ENCODE measurements around the gene EGFL6. TPM values are rescaled to one million over a fixed set of nuclear protein-coding genes. Genes with fewer than 3 reads are reported as not detected.

Gene EGFL6
- total RNA-seq, 1 experiment from 2014 or later = not detected

DNA sequence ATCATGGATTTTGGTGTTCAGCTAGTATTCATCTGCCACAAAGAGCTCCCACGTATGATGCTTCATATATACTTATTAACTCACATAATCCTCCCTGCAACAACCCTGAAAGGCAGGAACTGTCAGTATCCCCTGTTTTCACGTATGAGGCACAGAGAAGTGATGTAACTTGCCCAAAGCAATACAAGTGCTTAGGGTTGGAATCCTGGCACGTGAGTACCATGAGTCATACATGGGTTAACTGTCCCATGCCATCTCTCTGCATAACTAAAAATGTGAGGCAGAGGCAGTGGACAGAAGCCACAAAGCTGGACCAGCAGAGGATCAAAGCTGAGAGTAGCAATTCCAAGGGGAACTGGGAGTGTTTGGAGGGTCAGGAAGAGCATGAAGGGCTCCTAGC, 35.7 kb upstream of the EGFL6 start:
- no peaks in the 10 kb centered on the region for H3K9me3 ChIP-seq (ENCODE audit: control insufficient read depth, insufficient read depth, low read depth, low read length)
- no peak for TF ChIP-seq POLR2AphosphoS5 (IDR thresholded peaks at IDR 0.05; ENCODE audit: low read depth, low read length)
- TF ChIP-seq, protein P1, sequence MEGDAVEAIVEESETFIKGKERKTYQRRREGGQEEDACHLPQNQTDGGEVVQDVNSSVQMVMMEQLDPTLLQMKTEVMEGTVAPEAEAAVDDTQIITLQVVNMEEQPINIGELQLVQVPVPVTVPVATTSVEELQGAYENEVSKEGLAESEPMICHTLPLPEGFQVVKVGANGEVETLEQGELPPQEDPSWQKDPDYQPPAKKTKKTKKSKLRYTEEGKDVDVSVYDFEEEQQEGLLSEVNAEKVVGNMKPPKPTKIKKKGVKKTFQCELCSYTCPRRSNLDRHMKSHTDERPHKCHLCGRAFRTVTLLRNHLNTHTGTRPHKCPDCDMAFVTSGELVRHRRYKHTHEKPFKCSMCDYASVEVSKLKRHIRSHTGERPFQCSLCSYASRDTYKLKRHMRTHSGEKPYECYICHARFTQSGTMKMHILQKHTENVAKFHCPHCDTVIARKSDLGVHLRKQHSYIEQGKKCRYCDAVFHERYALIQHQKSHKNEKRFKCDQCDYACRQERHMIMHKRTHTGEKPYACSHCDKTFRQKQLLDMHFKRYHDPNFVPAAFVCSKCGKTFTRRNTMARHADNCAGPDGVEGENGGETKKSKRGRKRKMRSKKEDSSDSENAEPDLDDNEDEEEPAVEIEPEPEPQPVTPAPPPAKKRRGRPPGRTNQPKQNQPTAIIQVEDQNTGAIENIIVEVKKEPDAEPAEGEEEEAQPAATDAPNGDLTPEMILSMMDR (IDR thresholded peaks at IDR 0.05) = no peak
- TF ChIP-seq, protein P2, sequence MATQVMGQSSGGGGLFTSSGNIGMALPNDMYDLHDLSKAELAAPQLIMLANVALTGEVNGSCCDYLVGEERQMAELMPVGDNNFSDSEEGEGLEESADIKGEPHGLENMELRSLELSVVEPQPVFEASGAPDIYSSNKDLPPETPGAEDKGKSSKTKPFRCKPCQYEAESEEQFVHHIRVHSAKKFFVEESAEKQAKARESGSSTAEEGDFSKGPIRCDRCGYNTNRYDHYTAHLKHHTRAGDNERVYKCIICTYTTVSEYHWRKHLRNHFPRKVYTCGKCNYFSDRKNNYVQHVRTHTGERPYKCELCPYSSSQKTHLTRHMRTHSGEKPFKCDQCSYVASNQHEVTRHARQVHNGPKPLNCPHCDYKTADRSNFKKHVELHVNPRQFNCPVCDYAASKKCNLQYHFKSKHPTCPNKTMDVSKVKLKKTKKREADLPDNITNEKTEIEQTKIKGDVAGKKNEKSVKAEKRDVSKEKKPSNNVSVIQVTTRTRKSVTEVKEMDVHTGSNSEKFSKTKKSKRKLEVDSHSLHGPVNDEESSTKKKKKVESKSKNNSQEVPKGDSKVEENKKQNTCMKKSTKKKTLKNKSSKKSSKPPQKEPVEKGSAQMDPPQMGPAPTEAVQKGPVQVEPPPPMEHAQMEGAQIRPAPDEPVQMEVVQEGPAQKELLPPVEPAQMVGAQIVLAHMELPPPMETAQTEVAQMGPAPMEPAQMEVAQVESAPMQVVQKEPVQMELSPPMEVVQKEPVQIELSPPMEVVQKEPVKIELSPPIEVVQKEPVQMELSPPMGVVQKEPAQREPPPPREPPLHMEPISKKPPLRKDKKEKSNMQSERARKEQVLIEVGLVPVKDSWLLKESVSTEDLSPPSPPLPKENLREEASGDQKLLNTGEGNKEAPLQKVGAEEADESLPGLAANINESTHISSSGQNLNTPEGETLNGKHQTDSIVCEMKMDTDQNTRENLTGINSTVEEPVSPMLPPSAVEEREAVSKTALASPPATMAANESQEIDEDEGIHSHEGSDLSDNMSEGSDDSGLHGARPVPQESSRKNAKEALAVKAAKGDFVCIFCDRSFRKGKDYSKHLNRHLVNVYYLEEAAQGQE (IDR thresholded peaks at IDR 0.05; ENCODE audit: insufficient read depth in 1 of 2, low read depth in 2 of 2, low read length in 1 of 2) = no peak
- TF ChIP-seq TCF7L2 (IDR thresholded peaks at IDR 0.05; ENCODE audit: low read depth, low read length) = no peak
- no peak for TF ChIP-seq SIN3A (IDR thresholded peaks at IDR 0.05; ENCODE audit: borderline replicate concordance, insufficient read depth, low read depth, low read length)
- ChIA-PET CTCF (no interaction called here), POLR2A (no interaction called here)
- DNase-seq (ENCODE audit: low read depth, low spot score) (no peak), ATAC-seq (no peak)
- H3K27ac ChIP-seq (ENCODE audit: low read length) = no peak overlapping the region
- in situ Hi-C loops (cut with HindIII; ENCODE audit: low pct_unique_long_range_greater_than_20kb, low sequenced_read_pairs) = no loop called here
- no TSS peak for BruUV-seq (replicated peaks)
- intact Hi-C loops (cut with micrococcal nuclease; ENCODE audit: unreplicated experiment) = no loop called here
- no peaks in the 10 kb centered on the region for H3K27me3 ChIP-seq (ENCODE audit: control insufficient read depth, insufficient read depth, low read length)
- no peak overlapping the region for H3K4me3 ChIP-seq (ENCODE audit: low read depth in 2 of 2, low read length in 2 of 2)
- H3K4me1 ChIP-seq (ENCODE audit: control insufficient read depth, insufficient read depth, low read length) = no peaks in the 10 kb centered on the region
- H3K36me3 ChIP-seq (ENCODE audit: control insufficient read depth, insufficient read depth, low read length) = no peaks in the 10 kb centered on the region

DNA sequence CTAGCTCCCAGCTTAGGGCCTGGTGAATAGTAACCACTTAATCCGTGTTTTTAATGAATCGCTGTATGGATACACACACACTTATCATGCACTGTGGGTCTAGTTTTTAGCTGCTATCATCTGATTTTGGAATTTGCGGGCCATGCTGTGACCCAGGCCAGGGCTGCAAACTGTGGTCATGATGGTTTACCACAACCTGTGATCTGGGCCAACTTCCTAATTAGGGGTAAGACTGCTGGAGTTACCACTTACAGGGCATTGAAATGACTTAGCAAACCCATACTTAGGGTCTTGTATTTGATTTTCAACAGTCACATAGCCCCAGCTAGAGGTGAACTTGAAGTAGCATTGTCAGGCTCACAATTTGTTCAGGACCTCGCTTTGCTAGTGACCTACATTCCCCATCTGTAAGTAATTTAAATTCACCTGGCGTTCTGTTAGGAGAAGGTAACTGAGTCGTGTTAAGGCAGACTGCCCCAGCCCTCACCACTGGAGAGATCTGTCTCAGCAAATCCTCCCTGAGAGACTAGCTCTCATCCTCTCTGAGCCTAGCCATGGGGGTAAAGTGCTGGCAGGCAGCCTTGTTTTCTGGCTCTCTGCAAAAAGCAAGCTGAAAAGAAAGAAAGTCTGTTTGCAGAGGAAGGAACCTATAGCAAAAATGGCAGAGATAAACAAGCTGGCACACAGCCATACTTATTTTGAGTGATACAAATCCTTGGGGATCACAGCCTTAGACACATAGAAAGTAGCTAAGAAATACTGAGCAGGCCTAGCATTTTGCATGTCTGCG, 33.8 kb upstream of the EGFL6 start:
- CTCF ChIA-PET = no interaction called here
- no peak for DNase-seq (ENCODE audit: low read depth, low spot score)
- no peak for ATAC-seq
- intact Hi-C loops (cut with micrococcal nuclease; ENCODE audit: unreplicated experiment) = no loop called here
- no peaks in the 10 kb centered on the region for H3K9me3 ChIP-seq (ENCODE audit: control insufficient read depth, insufficient read depth, low read depth, low read length)
- POLR2A ChIA-PET = no interaction called here
- H3K27ac ChIP-seq (ENCODE audit: low read length) = no peak overlapping the region
- no peaks in the 10 kb centered on the region for H3K27me3 ChIP-seq (ENCODE audit: control insufficient read depth, insufficient read depth, low read length)
- TF ChIP-seq, protein P2 (IDR thresholded peaks at IDR 0.05; ENCODE audit: insufficient read depth in 1 of 2, low read depth in 2 of 2, low read length in 1 of 2) = no peak
- no peak for TF ChIP-seq POLR2AphosphoS5 (IDR thresholded peaks at IDR 0.05; ENCODE audit: low read depth, low read length)
- no peak for TF ChIP-seq SIN3A (IDR thresholded peaks at IDR 0.05; ENCODE audit: borderline replicate concordance, insufficient read depth, low read depth, low read length)
- no peak for TF ChIP-seq TCF7L2 (IDR thresholded peaks at IDR 0.05; ENCODE audit: low read depth, low read length)
- TF ChIP-seq, protein P1 (IDR thresholded peaks at IDR 0.05) = no peak
- no peaks in the 10 kb centered on the region for H3K4me1 ChIP-seq (ENCODE audit: control insufficient read depth, insufficient read depth, low read length)
- no peak overlapping the region for H3K4me3 ChIP-seq (ENCODE audit: low read depth in 2 of 2, low read length in 2 of 2)
- no peaks in the 10 kb centered on the region for H3K36me3 ChIP-seq (ENCODE audit: control insufficient read depth, insufficient read depth, low read length)
- BruUV-seq (replicated peaks) = no TSS peak
- in situ Hi-C loops (cut with HindIII; ENCODE audit: low pct_unique_long_range_greater_than_20kb, low sequenced_read_pairs) = no loop called here
